GM19455 (cell line): Measurements from ENCODE around the gene RPTOR.
"Not testable (repeated sequence)": the region's sequence is repeated elsewhere in the genome, so short reads cannot be mapped to it uniquely, and the experiment has no call there.

Experiments used
- ATAC-seq: cut with Tn5 transposase; IDR thresholded peaks from one replicate; pipeline ENCODE4 v1.9.1; 2021; ENCODE audit not compliant: unreplicated experiment

RPTOR gene

DNA sequence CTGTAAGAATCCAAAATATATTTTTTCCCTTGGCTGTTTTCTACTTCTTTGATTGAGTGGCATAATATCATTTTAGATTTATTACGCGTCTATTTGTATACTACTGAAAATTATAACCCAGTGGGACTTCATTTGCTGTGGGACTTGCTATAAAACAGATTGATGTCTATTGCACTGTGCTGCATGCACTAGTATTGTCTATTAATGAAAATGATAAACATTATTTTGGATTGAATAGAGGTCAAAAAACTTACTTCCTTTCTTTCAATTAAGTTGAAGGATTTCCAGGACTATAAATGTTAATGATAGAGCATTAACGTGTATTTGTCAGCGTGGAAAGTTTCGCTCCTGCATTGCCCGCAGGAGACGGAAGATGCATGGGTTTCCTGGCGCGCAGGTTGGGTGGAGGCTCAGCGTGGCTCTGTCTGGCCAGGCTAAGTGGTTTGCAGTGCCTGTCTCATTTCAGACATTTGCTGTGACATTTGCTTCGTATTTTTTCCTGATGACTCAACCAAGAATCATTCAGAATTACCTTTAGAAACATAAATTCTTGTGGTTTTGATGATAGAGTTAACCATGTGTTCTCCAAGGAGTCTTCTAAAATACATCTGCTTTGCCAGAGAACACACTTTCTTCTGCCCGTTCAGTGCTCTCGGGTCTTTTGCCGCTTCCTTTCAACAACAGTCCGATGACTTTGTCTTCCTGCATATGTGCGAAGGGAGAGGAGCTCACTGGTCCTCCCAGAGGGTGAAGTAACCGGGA, 216.7 kb downstream of the RPTOR start:
- ATAC-seq: no peak

DNA sequence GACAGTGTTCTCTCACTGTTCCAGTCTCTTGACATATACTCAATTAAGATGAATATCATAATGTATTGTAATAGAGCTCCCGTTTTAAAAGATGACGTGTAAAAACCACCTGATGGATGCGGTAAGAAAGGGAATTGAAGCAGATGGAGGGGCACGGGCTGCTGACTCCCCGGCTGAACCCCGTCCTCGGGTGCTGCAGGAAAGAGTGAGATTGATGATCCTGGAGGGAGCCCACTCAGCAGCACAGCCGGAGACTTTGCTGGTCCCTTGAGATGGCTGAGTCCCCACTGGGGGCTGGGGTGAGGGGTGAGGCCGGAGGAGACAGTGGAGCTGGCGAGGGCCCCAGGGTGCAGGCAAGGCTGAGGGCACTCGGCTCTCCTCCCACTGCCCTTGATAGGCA, 217.4 kb downstream of the RPTOR start:
- ATAC-seq: no peak

DNA sequence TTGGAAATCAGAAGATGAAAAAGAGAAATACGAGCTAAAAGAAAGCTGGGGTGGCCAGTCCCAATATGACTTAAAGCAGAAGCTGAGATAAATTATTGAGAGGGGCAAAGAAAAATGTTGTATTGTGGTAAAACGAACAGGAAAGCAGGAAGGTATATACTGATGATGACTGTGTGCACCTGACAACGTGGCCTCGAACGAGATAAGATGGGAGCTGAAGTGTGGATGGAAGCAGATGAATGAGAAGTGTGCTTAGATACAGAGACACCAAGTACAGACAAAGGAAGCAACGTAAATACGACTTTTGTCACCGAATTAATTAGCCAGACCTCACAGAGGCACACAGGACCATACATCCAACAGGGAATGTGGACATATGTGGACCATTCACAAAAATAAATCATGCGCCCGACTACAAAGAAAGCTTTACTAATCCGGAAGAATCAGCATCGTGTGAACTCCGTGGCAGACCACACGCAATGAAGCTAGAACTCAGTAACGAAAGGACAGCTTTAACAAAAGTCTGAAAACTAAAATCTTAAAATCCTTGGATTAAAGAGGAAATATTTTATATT, 218.7 kb downstream of the RPTOR start:
- ATAC-seq: no peak

DNA sequence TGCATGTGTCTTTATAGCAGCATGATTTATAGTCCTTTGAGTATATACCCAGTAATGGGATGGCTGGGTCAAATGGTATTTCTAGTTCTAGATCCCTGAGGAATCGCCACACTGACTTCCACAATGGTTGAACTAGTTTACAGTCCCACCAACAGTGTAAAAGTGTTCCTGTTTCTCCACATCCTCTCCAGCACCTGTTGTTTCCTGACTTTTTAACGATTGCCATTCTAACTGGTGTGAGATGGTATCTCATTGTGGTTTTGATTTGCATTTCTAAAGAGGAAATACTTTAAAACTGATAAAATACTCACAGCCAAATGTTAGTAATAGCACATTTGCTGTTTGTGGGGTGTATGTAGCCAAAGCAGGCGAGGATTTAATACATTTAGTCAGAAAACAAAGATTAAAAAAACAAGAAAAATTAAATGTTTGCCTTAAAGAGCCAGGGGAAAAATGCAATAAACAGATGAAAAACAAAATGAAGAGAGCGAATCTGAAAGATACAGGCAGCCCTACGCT, 220.0 kb downstream of the RPTOR start:
- not testable (repeated sequence) for ATAC-seq

DNA sequence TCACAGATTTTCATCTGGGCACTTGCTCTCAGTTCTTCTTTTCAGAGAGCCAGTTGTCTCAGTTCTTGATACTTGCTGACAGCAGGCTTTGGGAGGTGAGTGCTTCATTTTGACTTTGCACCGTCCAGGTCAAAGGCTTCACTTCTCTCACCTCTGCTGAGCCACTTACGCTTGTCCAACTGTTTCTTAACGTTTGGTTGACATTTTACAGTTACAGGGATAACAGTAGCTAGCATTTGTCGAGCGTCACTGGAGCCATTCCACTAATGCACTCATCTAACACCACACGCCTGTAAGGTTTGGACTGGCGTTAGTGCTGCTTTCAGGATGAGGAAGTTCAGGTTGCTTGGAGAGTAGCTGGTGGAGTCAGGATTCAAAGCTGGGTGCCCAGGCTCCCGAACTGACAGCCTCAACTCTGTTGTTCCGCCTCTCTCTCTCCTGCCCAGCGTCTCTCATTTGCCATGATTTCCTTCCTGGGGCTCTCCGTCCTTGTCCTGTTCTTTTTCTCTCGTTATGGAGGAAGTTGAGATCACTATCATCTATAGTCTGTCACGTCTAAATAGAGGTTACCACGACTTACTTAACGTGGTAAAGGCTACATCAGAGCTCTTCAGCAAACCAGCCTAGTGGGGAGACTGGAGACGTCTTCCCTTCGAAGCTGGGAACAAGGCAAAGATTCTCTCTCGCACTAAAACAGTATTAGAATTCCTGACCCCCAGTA, 220.8 kb downstream of the RPTOR start:
- ATAC-seq: no peak

DNA sequence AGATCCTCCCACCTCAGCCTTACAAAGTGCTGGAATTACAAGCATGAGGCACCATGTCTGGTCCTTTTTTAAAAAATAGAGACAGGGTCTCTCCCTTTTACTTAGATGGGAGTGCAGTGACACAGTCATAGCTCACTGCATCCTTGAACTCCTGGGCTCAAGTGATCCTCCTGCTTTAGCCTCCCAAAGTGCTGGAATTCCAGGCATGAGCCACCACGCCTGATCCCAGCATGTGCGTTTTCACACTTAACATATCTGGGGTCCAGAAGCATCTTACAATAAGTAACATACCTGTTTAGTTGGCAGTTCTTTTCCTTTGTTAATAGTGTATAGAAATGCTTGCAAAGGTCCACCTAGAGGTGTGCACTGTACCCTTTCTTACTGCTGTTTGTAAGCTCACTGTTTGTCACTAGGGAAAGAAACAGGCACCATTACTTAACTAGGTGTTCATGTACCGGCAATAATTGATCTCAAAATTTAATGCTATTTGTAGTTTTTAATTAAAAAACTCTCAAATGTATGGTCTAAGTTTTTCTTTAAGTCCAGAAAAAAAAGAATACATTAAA, 221.7 kb downstream of the RPTOR start:
- ATAC-seq: no peak

DNA sequence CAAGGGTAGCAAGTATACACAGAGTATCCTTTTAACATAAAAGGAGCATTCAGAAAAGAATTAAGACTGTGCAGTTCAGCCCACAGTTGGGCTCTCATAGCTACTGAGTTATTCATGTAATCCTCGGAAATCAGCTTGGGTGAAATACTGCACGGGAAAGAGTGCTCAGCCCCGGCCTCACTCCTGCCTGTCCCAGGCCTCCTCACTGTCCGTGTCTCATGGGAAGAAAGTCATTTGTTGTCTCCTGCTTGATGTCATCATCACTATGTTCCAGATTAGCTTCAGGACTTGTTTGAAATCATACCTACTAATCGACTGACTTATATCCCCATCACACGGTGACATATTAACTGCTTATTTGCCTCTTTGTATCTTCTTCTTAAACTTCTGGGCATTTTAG, 223.8 kb downstream of the RPTOR start:
- no peak for ATAC-seq

DNA sequence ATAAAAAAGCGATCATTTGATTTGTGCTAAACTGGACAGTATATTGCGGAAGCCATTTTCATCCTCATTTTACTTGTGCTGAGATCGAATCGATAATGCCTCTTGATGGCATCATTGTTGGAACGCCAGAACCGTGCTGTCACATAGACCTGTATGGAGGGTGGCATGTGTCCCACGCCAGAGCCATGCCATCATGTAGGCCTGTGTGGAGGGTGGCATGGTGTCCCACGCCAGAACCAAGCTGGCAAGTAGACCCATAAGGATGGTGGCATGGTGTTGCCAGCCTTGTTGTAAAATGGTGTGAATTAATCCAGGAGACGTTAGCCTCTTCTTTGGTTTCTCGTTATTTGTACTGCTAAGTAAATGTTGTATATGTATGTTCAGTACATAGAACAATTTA, 224.3 kb downstream of the RPTOR start:
- ATAC-seq: no peak

DNA sequence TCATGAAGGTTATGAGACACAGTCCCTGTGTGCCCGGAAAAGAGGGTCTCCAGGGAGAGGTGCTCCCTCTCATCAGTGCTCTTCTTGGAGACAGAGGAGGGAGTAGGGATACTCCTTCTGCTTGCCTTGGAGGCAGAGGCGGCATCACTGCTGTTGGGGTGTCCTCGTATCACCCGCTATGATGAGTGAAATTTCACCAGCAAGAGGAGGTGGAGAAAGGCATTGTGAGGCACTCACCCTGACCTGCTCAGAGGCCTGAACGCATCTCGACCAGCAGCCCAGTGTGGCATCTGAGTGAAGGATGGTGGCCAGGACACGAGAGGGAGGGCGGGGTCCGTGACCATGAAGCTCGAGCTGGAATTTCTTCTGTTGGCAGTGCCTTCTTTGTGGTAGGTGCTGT, 224.9 kb downstream of the RPTOR start:
- ATAC-seq: no peak

DNA sequence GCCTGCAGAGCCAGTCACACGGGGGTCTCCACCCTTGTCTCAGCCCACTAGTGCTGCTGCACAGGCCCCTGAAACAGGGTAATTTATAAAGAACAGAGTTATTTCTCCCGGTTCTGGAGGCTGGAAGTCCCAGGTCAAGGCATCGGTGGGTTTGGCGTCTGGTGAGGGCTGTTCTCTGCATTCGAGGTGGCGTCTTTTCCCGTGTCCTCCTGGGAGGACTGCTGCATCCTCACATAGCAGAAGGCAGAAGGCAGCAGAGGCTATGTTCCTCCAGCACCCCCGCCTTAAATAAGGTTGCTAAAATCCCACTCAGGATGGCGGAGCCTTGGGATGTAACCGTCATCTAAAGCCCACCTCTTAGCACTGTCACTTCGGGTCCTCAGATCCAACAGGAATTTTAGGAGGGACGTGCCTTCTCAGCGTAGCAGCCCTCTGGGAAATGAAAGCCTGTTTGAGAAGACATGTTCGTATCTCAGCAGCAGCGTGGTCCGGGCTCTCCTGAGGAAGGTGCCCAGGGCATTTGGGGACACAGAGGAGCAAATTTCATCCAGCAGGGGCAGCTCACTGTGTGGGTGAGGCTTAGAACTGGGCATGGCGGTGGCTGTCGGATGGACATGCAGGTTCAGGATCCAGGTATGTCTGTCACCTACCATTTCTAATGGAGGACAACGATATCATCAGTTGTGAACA, 225.4 kb downstream of the RPTOR start:
- ATAC-seq: no peak

DNA sequence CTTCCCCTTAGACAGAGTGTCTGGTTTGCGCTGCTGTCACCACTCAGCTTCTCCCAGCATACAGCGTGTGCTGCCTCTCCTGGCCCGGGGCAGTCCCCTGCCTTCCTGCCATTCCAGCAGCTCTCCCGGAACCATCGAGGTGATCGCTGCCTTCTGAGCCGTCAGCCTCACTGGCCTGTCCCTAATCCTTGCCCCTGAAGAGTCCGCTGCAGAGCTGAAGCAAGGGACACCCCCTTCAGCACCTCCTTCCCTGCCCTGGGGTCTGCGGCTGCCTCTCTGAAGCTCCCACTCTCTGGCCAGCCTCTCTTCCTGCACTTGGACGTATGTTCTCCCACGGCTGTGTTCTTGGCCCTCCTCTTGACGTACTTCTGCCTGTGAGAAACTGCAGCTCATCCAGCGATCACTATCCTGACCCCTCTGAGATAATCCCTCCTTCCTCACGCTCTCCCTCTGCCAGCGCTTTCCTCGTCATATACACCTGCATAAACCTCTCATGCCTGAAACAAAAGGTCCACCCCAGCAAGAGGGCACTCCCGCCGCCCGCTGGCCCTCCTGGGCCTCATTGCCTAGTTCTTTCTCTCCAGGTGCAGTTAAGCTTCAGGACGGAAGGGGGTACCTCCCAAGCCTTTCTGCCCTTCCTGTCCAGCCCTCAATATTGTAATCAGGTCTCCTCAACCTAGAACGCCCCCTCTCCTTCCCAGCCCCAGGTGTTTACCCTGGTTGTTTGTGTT, 226.4 kb downstream of the RPTOR start:
- no peak for ATAC-seq

DNA sequence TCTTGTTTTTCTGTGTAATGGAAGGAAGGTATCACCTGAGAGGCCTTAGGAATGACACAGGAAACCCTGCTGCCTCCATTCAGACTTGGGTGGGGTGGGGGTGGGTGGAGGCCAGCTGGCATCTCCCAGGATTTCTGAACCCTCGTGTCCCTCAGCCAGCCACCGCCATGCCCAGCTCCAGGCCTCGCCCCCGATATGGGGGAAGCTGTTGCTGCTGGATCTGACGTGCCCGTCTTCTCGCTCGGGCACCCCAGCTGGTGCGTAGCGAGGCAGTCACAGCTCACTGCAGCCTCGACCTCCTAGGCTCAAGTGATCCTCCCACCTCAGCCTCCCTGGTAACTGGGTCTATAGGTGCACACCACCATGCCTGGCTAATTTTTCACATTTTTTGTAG, 227.0 kb downstream of the RPTOR start:
- ATAC-seq: no peak

DNA sequence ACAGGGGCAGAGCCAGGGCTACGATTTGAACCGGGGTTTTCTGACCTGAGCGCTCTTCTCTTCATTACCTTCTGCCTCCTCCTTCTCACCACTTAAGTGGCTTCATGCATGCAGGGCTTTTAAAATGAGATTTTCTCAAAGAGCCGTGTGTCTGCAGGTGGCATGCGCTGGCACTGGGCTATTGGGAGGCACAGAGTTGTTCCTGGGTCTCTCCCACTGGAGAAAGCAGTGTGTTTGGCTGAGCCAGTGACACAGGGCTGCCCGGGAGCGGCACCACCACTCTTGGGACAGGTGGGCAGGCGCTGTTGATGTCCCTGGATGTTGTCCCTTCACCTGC, 228.2 kb downstream of the RPTOR start:
- no peak for ATAC-seq

DNA sequence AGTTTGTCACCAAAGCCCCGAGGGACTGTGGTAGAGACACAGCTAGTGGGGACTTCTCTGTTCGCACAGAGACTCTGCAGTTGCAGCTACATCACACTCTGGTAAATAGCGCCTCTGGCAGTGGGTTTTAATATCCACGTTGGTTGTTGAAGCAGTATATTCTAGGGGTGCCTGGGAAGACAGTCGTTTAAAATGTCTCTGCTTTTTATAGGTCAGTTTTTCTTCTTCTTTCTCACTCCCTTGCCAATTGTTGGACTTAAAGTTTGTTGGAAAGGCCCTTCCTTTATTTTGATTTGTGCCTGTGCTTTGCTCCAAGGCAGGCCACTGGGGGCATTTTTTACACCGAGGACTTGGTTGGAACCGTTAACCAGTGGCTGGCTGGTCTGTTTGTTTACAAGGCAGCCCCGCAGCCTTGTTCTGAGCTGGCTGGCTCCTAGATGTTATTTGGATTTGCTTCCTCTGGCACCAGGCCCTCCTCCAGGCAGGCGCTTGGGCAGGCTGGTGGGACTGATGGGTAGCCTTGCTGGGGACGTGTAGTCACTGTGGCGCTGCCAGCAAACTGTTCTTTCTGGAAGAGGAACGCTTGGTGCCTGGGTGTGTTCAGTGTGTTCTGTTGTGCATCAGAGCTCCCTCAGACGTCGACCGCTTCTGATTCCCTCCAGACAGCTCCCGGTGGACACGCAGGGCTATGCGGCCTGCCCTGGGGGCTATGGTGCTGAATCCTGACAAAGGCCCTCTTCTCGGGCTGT, 228.8 kb downstream of the RPTOR start:
- no peak for ATAC-seq

DNA sequence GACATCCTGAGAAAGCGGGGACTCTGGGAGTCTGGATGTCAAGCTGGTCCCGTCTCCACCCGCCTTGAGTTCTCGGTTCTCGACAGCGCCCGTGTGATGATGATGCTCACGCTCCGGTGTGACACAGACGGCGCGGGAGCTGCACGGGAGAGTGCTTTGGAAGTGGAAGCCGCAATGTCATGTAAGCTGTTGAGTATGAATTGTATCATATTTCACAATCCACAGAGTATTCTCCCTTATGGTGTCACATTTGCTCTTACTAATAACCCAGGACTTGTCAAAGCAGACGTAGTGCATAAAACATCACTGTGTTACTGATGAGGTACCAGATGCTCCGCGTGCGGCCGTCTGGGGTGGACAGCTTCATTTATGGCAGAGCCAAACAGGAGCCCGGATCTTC, 229.5 kb downstream of the RPTOR start:
- no peak for ATAC-seq

DNA sequence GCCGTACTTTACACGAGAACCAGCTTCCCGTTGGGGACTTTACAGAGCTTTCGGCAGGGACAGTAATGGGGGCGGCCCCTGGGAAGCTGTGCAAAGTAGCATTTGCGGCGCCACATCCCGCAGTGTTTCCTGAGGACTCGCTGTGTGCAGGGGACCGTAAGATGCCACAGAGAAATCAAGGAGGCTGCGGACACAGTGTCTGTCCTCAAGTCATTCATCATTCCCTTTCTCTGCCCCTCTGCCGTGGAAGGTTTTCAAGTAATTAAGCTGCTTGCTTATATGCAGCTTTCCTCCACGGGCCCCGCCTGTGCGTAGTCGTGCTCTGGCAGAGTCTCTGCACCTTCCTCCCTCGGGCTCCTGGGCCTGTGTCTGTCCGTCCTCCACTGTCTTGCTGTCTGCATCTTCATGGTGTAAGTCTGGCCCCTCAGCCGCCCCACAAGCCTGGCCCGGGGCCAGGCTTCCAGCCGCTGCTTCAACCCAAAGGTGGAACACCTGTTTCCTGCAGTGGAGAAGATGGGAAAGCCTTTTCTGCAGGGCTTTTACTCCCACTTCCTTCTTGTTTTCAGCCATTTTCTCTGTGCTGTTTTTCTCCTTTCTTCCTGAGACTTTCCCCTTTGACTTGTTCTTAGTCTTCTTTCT, 230.1 kb downstream of the RPTOR start:
- no peak for ATAC-seq

DNA sequence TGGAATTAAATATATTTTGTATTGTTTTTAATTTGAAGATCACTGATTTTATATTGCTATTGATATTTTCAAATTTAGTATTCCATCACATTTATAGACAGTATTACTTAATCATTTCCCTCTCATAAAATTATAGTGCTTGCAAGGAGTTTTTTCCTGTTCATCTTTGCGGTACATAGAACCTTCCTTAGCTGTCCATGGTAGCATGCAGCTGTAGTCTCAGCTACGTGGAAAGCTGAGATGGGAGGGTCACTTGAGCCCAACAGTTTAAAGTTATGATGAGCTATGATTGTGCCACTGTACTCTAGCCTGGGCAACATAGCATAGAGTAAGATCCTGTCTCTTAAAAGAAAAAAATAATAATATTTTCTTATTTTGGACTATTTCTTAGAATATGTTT, 231.2 kb downstream of the RPTOR start:
- no peak for ATAC-seq

DNA sequence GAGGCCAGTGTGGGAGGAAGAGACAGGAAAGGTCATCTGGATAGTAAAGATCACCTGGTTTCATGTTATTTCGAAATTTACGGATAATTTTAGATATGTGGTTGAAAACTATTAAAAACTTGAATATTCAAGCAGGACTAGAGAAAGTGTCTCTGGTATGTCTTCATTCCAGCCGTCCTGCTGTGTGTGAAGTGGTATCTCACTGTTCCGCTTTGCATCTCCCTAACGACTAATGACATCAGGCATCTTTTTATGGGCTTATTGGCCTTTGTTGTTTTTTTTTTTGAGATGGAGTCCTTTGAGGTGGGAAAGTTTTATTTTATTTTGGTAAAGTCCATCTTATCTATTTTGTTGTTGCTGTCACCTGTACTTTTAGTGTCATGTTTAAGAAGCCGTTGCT, 232.6 kb downstream of the RPTOR start:
- no peak for ATAC-seq

DNA sequence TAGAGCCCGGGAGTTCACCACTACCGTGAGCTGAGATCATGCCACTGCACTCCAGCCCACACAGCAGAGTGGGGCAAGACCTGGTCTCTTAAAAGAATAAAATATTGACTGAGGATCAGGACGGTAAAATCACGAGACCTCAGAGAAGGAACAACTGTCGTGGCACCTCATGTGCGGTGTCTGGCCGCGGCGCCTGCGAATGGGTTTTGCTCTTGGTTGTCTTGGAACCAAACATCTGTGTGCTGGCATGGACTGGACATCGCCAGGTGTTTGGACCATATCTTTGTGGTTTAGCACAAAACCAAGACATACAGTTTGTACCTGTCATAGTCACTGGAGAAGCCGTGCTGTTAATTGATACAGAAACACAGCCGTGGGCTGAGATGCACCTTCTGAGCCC, 234.1 kb downstream of the RPTOR start:
- no peak for ATAC-seq

DNA sequence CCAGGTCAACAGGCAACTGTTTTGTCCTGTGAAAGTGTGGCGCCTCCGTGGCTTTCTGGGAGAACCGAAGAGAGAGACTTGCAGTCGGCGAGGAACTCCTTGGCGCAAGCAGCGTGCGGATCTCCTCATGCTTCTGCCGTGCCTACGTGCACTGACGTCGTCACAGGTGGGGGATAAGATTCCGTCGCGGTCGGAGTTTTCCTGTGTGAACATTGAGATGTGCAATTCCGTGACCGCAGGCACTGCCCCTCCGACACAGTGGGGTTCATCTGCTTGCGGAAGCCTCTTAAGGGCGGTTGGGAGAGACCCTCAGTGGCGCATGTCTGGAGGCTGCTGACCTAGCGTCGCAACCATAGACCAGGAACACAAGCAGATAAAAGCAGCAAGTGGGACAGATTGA, 234.7 kb downstream of the RPTOR start:
- ATAC-seq: no peak
